ENCODE measurements around the gene CBARP. TPM values are rescaled to one million over a fixed set of nuclear protein-coding genes. Genes with fewer than 3 reads are reported as not detected.

The CBARP gene
- total RNA-seq, 1 experiment from 2014 or later = 1.9 TPM

- Histone ChIP-seq H3K4me3 (peak overlapping the region; percentile 94), H3F3A (ENCODE audit: insufficient read depth, low read depth) (peaks cover 59% of the 10 kb centered on the region), H4K20me1 (ENCODE audit: insufficient read depth) (0 out of 2 replicates have a peak, but pooled peaks cover 1% of the 10 kb centered on the region), H3K4me2 (peak overlapping the region; percentile 97), H3K9me3 (ENCODE audit: insufficient read depth, low read depth) (no peaks in the 10 kb centered on the region), H3K9me2 (ENCODE audit: insufficient read depth) (no peaks in the 10 kb centered on the region), H2AFZ (no peak overlapping the region), H3K79me2 (ENCODE audit: low read depth) (peaks cover 11% of the 10 kb centered on the region), H3K36me3 (ENCODE audit: low read depth) (no peaks in the 10 kb centered on the region), H3K27me3 (ENCODE audit: insufficient read depth, low read depth) (no peaks in the 10 kb centered on the region), H3K4me1 (replicated peaks; ENCODE audit: insufficient read depth) (peaks cover 61% of the 10 kb centered on the region), H3K27ac (peak overlapping the region; percentile 90)
- DNase-seq = peak; percentile 79 to 96
- TF ChIP-seq, protein P1, sequence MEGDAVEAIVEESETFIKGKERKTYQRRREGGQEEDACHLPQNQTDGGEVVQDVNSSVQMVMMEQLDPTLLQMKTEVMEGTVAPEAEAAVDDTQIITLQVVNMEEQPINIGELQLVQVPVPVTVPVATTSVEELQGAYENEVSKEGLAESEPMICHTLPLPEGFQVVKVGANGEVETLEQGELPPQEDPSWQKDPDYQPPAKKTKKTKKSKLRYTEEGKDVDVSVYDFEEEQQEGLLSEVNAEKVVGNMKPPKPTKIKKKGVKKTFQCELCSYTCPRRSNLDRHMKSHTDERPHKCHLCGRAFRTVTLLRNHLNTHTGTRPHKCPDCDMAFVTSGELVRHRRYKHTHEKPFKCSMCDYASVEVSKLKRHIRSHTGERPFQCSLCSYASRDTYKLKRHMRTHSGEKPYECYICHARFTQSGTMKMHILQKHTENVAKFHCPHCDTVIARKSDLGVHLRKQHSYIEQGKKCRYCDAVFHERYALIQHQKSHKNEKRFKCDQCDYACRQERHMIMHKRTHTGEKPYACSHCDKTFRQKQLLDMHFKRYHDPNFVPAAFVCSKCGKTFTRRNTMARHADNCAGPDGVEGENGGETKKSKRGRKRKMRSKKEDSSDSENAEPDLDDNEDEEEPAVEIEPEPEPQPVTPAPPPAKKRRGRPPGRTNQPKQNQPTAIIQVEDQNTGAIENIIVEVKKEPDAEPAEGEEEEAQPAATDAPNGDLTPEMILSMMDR (conservative IDR thresholded peaks at IDR 0.05) = no peak
- TF ChIP-seq EZH2 (IDR thresholded peaks at IDR 0.05; ENCODE audit: low read depth) = no peak
- POLR2A ChIA-PET (ENCODE audit: unreplicated experiment) = interaction anchor here (0.6 to 1.1 kb wide), 4 partner anchors 9 to 197 kb away, joined by 3 to 4 read pairs (median 4); no protein-coding TSS in a partner anchor
- CTCF ChIA-PET = no interaction called here
- intact Hi-C loops (cut with micrococcal nuclease; ENCODE audit: unreplicated experiment) = loop anchor here (1.0 kb wide), 1 partner anchor 9 kb away; no protein-coding TSS in a partner anchor
- BruUV-seq (replicated peaks) = TSS peak; percentile 53
These were observed 24.2 kb upstream of the CBARP start for GRCh38 chr19:1261798-1262622.

- ChIA-PET CTCF (no interaction called here), POLR2A (ENCODE audit: unreplicated experiment) (interaction anchor here (0.6 to 1.1 kb wide), 2 partner anchors 8 to 157 kb away, joined by 3 to 4 read pairs; no protein-coding TSS in a partner anchor)
- Histone ChIP-seq H3K27ac (peak overlapping the region; percentile 90), H3K4me2 (peak overlapping the region; percentile 97), H3K9me2 (ENCODE audit: insufficient read depth) (no peaks in the 10 kb centered on the region), H3K9me3 (ENCODE audit: insufficient read depth, low read depth) (no peaks in the 10 kb centered on the region), H3K4me1 (replicated peaks; ENCODE audit: insufficient read depth) (peaks cover 65% of the 10 kb centered on the region), H2AFZ (no peak overlapping the region), H3K79me2 (ENCODE audit: low read depth) (peaks cover 16% of the 10 kb centered on the region), H3K36me3 (ENCODE audit: low read depth) (no peaks in the 10 kb centered on the region), H3F3A (ENCODE audit: insufficient read depth, low read depth) (peaks cover 65% of the 10 kb centered on the region), H4K20me1 (ENCODE audit: insufficient read depth) (0 out of 2 replicates have a peak, but pooled peaks cover 3% of the 10 kb centered on the region), H3K4me3 (peak overlapping the region; percentile 94), H3K27me3 (ENCODE audit: insufficient read depth, low read depth) (no peaks in the 10 kb centered on the region)
- no peak for TF ChIP-seq EZH2 (IDR thresholded peaks at IDR 0.05; ENCODE audit: low read depth)
- TF ChIP-seq, protein P1 (conservative IDR thresholded peaks at IDR 0.05) = no peak; the same call in 1 of the 2 replicates
- intact Hi-C loops (cut with micrococcal nuclease; ENCODE audit: unreplicated experiment) = no loop called here
- DNase-seq = no peak
- no TSS peak for BruUV-seq (replicated peaks)
These were observed 23.7 kb upstream of the CBARP start for GRCh38 chr19:1261538-1261797.

- H3K36me3 ChIP-seq (ENCODE audit: low read depth) = no peaks in the 10 kb centered on the region
- H3K4me3 ChIP-seq = peak overlapping the region; percentile 94
- H3K27ac ChIP-seq = peak overlapping the region; percentile 92
- H3K9me2 ChIP-seq (ENCODE audit: insufficient read depth) = no peaks in the 10 kb centered on the region
- TF ChIP-seq EZH2 (IDR thresholded peaks at IDR 0.05; ENCODE audit: low read depth) = no peak
- TF ChIP-seq, protein P1 (conservative IDR thresholded peaks at IDR 0.05) = no peak
- H3K4me2 ChIP-seq = peak overlapping the region; percentile 97
- H3F3A ChIP-seq (ENCODE audit: insufficient read depth, low read depth) = peaks cover 64% of the 10 kb centered on the region
- intact Hi-C loops (cut with micrococcal nuclease; ENCODE audit: unreplicated experiment) = no loop called here
- BruUV-seq (replicated peaks) = TSS peak; percentile 8
- H2AFZ ChIP-seq = no peak overlapping the region
- no peaks in the 10 kb centered on the region for H3K27me3 ChIP-seq (ENCODE audit: insufficient read depth, low read depth)
- peaks cover 63% of the 10 kb centered on the region for H3K4me1 ChIP-seq (replicated peaks; ENCODE audit: insufficient read depth)
- no peaks in the 10 kb centered on the region for H3K9me3 ChIP-seq (ENCODE audit: insufficient read depth, low read depth)
- peak; percentile 78 to 93 for DNase-seq
- H3K79me2 ChIP-seq (ENCODE audit: low read depth) = peaks cover 21% of the 10 kb centered on the region
- ChIA-PET CTCF (no interaction called here), POLR2A (ENCODE audit: unreplicated experiment) (no interaction called here)
- 0 out of 2 replicates have a peak, but pooled peaks cover 3% of the 10 kb centered on the region for H4K20me1 ChIP-seq (ENCODE audit: insufficient read depth)
These were observed 23.1 kb upstream of the CBARP start for GRCh38 chr19:1260749-1261537.

Measured in PC-9 (cell line).